ENCODE measurements around the gene IMMT.

The IMMT gene

DNA sequence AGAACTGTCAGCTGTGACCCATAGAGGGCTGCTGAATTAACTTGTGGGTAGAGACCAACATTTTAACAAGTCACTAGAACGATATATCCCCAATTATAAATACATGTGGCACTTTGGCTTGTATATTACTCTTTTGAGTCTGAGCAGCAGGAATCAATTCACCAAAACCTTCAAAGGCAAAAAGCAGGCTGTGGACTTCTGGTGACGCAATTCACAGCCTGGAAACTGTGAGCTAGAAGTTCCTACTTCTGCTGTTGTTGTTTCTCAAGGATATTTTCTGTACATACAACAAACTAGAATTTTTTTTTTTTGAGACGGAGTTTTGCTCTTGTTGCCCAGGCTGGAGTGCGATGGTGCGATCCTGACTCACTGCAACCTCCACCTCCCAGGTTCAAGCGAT is 52.0 kb downstream of the IMMT start:
- DNase-seq (ENCODE audit: low read depth in 2 of 2): no peak

DNA sequence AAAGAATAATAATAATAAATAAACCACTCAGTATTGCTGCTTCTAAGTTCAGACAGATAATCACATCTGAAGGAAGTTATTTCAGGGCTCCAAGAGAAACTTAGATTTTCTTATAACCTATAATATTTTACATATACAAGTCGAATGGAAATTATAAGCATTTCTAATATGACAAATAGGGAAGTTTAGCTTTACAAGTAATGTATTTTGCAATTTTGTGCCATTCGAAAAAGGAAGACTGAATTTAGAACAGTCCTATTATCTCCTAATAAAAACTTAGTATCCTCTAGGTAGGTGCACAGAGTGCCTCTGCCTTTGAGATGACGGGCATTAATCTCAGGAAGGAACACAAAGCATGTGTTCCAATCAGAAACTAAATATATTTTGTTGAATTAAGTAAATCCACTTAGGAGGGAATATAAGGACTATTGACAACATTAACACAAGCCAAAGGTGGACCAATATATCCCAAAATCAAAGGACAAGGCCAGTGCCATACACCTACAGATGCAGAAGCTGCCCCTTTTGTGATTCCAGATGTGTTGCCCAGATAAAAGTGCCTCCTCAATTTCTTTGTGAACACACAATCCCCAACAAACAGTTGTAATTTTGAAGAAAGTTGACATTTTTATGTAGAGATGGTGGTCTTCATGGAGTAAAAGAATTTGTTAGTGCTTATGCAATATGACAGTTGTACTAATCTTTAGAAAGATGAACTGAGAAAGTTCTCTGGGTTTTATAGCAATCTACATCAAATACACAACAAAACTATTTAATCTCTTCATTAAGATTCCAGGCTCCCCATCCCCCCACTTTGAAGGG is 52.6 kb downstream of the IMMT start:
- DNase-seq (ENCODE audit: low read depth in 2 of 2): no peak

DNA sequence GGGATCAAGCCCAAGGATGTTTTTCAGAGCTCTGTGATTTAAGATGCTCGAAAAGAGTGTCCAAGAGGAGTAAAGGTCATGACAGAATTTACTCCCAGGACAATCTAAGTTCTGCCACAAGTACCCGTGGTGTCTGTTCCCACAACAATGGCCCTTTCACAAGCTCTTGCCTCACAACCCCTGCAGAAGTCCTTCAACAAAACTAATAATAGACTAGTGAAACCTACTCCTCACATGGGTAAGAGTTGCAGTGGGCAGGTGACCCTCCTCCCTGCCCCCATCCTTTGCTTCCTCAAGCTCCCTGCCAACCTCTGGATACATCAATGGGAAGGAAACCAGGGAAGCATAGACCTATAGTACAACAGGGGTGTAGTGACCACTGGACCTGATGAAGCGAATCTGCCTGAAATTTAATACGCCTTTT is 54.3 kb downstream of the IMMT start:
- no peak for DNase-seq (ENCODE audit: low read depth in 2 of 2)

GRCh38 chr2:86139981-86140380 is 55.3 kb downstream of the IMMT start:
- no peak for DNase-seq (ENCODE audit: low read depth in 2 of 2)

GRCh38 chr2:86138736-86139625 is 56.3 kb downstream of the IMMT start:
- no peak for DNase-seq (ENCODE audit: low read depth in 2 of 2)

DNA sequence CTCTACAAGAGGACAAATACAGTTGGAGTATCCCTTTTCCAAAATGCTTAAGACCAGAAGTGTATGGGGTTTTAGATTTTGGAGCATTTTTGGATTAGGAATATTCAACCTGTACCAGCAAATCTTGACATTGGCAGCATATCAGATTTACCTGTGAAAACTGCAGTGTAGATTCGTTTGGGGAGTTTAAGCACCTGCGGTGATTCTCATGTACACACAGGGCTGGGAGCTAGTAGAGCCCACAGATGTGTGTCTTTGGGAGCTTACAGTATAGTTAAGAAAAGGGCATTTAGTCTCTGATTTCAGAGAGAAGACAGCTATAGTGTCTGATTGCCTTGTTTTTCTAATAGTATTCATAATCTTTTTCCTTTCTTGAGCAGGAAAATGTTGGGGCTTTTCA is 59.1 kb downstream of the IMMT start:
- DNase-seq (ENCODE audit: low read depth in 2 of 2): no peak

GRCh38 chr2:86135653-86136052 is 59.6 kb downstream of the IMMT start:
- DNase-seq (ENCODE audit: low read depth in 2 of 2): no peak

DNA sequence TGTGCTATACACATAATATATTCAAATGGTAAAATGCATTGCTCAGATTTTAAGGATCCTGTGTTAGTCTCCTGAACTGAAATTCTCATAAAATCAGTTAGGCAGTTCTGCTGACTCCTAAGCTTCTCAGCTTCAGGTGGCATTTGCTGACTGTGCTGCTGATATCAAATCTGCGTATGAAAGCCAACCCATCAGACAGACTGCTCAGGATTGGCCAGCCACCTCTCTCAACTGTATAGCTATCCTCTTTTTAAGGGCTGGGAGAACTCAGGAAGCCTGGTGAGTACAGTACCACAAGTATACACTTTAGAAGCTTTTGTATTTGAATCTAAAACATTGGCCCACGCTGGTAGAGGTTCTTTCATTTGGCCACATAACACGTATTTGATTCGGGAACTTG is 60.6 kb downstream of the IMMT start:
- DNase-seq (ENCODE audit: low read depth in 2 of 2): no peak

DNA sequence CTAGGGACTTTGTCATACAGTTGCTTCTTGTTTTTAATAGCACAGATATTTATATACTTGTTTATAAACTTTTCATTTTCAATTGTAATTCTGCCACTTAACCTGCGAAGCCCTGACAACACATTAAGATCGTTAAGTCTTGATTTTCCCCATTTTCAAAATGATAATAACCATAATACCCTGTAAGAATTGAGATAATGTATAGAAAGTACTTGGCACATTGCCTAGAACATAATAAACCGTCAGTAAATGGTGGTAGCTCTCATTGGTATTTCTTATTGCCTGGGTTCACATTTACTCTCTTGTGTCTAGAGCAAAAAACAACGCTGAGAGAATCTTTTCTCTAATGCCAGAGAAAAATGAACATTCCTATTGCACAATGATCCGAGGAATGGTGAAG is 70.6 kb downstream of the IMMT start:
- DNase-seq (ENCODE audit: low read depth in 2 of 2): no peak

GRCh38 chr2:86123328-86123925 is 71.8 kb downstream of the IMMT start:
- no peak for DNase-seq (ENCODE audit: low read depth in 2 of 2)

DNA sequence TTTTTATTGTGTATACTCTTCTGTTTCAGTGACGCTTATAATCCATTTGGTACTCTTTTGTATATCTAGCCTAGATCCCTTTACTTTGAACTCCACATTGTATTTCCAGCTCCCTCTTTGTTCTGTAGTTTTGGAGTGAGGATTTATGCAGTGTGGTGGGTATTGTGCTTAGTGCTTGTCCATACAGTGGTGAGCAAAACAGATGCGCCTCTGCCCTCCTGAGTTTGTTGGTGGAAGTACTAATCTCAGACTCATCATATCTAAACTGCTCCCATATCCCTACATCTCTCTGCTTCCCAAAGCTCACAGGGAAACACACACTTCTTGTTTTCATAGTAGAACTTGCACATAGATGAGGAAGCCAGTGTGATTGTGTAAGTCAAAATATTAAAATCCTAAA is 77.1 kb downstream of the IMMT start:
- no peak for DNase-seq (ENCODE audit: low read depth in 2 of 2)

DNA sequence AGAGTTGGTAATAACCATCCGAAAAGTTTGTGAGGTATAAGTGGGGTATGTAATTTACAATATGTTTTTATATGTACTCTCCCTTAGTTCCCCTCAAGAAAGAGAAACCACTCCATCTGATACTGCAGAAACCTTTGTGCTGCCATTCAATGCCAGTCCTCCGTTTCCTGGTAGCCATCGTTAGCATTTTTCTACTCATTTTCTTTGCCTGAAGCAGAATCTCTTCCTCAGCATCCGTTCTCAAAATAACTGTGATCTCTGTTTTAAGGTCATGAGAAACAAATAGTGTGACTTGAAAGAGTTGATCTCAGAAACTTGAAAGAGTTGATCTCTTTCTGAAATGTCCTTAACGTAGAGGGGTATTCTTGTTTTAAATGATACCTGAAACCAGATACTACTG is 88.2 kb downstream of the IMMT start:
- DNase-seq (ENCODE audit: low read depth in 2 of 2): no peak

GRCh38 chr2:86105969-86106945 is 89.0 kb downstream of the IMMT start, which contains the start of gene PTCD3:
Gene PTCD3, plus strand, starts transcription at chr2:86106235. Its CDS starts 13 bp downstream, at chr2:86106248.
- DNase-seq (ENCODE audit: low read depth in 2 of 2): peak; percentile 81

DNA sequence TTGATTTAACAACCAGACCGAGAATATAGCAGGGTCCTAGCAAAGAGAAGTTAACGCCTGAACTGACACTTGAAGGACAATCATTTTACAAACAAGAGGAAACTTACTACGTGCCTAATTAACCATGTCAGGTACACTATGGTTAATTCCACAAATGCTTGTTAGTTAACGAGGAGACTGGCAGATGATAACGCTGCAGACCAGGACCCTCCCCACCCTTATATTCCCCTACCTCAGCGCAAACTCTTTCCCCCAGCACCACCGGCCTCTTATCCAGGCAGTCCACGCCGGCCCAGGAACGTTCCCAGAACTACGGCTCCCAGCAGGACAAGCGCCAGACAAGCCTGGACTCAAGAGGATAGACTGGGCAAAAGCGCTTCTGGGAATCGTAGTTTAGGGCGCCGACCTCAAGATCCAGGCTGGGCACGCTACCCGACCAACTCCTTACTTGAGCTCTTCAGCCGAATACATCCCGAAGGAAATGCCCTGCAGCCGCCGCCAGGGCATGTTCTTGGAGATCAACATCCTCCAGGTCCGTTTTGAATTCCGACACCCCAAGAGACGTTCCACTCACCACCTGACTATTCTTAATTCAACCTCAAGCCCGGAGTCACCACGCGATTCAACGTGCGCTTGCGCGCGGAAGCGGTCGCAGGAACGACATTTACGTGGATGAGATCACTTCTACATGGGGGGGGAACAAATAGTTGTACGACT is 89.9 kb downstream of the IMMT start, which contains the start of gene POLR1A:
TSS of gene POLR1A (minus strand) at position 635 of the 717 bp plus-strand sequence. CDS start at position 525, 110 bp downstream.
- peak; percentile 72 to 75 for DNase-seq (ENCODE audit: low read depth in 2 of 2)

GRCh38 chr2:86102157-86102556 is 93.1 kb downstream of the IMMT start:
- DNase-seq (ENCODE audit: low read depth in 2 of 2): no peak

DNA sequence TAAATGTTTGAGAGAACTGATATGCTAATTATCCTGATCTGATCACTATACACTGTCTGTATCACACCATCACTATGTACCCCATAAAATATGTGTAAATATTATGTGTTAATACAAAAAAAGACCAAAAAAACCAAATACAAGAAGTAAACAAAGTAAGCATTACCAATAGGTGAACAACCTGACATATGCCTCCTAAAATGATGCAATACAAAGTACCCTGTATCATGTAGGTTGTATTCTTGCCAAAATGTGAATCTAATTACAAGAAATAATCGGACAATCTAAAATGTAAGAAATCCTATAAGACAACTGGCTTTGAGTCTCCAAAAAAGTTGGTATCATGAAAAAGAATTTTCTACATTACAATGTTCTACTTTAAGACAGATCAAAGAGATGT is 97.3 kb downstream of the IMMT start:
- no peak for DNase-seq (ENCODE audit: low read depth in 2 of 2)

- no peak for DNase-seq (ENCODE audit: low read depth in 2 of 2)
Observed at GRCh38 chr2:86097114-86097896, 98.0 kb downstream of the IMMT start.

GRCh38 chr2:86094229-86094628 is 101.0 kb downstream of the IMMT start:
- no peak for DNase-seq (ENCODE audit: low read depth in 2 of 2)
